Mucosa of descending colon (tissue), 3 donors: Measurements from ENCODE around the gene USP49. TPM values are rescaled to one million over a fixed set of nuclear protein-coding genes. Genes with fewer than 3 reads are reported as not detected.
A peak's percentile ranks its signal among the peaks of the same experiment; 100 is the strongest.

ENCODE experiments used
- ATAC-seq: fragments of 200-7000 bp; cut with Tn5 transposase; one replicate; pipeline ENCODE4 v1.9.1; 2020; ENCODE audit warnings: mild to moderate bottlenecking, moderate library complexity
- DNase-seq, 3 donors: peaks; one replicate each; pipeline ENCODE4 v3.0.0-alpha.2; 2020
- H3K36me3 ChIP-seq: fragments of 200-600 bp; one replicate; pipeline ENCODE4 v1.8.0; 2021; ENCODE audit warnings: low read depth, mild to moderate bottlenecking
- H3K4me1 ChIP-seq: fragments of 200-600 bp; one replicate; pipeline ENCODE4 v1.8.0; 2021; ENCODE audit warnings: low read depth, mild to moderate bottlenecking
- H3K4me3 ChIP-seq: fragments of 200-600 bp; one replicate; pipeline ENCODE4 v1.8.0; 2021; ENCODE audit warnings: mild to moderate bottlenecking
- H3K9me3 ChIP-seq: fragments of 200-600 bp; one replicate; pipeline ENCODE4 v1.8.0; 2021; ENCODE audit warnings: mild to moderate bottlenecking
- intact Hi-C, 2 donors: fragments of 100-400 bp; cut with DNase I in 1 of 2; cut with micrococcal nuclease in 1 of 2; formaldehyde crosslinking; loops; one replicate each; pipeline versions ENCODE4 v1.11.0 to v1.11.1; 2022; cut with DNase I, micrococcal nuclease
- total RNA-seq, 3 donors: library from RNA; stranded (reverse); fragmentation: NEBNext Ultra II Directional in 2 of 3; extraction: Animal tissue kit (Norgen Biotek cat#: 25700) in 2 of 3; gene quantifications; one replicate each; pipeline versions ENCODE4 v1.2.1 to v1.2.4, GENCODE V29; 2021 to 2023
- TF ChIP-seq, protein P1 (sequence below): fragments of 200-600 bp; IDR thresholded peaks from one replicate; pipeline ENCODE4 v1.8.0; 2022; ENCODE audit warnings: antibody characterized with exemption, mild to moderate bottlenecking
- donor health status: DM: no; HTN: no; CAD: no; lungs with moderate emphysema.
- donor health status: DM: no; HTN: no; CAD: no.
- donor health status: DM: no; HTN: yes; CAD: no.

Gene USP49
- total RNA-seq, 3 donors from 2014 or later = 2.8 to 3.7 (median 3.2) TPM

DNA sequence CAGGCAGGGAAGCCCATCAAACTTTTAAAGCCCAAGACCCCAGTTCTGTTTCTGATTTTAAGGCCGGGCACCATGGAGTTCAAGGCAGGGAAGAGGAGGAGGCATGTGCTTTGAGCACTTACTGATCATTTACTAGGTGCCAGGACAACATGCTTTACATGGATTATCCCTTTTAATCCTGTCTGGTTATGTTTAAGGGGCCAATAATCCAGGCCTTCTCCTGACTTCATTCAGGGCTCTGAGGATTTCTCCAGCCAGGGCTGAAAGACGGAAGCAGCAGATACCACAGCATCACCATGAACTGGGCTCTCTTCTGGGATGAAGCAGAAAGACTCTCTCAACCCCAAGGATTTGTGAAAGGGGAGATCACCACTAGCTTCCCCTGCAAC is 42.3 kb upstream of the USP49 start:
- TF ChIP-seq, protein P1, sequence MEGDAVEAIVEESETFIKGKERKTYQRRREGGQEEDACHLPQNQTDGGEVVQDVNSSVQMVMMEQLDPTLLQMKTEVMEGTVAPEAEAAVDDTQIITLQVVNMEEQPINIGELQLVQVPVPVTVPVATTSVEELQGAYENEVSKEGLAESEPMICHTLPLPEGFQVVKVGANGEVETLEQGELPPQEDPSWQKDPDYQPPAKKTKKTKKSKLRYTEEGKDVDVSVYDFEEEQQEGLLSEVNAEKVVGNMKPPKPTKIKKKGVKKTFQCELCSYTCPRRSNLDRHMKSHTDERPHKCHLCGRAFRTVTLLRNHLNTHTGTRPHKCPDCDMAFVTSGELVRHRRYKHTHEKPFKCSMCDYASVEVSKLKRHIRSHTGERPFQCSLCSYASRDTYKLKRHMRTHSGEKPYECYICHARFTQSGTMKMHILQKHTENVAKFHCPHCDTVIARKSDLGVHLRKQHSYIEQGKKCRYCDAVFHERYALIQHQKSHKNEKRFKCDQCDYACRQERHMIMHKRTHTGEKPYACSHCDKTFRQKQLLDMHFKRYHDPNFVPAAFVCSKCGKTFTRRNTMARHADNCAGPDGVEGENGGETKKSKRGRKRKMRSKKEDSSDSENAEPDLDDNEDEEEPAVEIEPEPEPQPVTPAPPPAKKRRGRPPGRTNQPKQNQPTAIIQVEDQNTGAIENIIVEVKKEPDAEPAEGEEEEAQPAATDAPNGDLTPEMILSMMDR = no peak
- Histone ChIP-seq H3K9me3 (no peaks in the 10 kb centered on the region), H3K36me3 (peaks cover 5% of the 10 kb centered on the region), H3K4me3 (no peak overlapping the region), H3K4me1 (peaks cover 23% of the 10 kb centered on the region)
- intact Hi-C loops = no loop called here
- DNase-seq (no peak), ATAC-seq (no peak)

DNA sequence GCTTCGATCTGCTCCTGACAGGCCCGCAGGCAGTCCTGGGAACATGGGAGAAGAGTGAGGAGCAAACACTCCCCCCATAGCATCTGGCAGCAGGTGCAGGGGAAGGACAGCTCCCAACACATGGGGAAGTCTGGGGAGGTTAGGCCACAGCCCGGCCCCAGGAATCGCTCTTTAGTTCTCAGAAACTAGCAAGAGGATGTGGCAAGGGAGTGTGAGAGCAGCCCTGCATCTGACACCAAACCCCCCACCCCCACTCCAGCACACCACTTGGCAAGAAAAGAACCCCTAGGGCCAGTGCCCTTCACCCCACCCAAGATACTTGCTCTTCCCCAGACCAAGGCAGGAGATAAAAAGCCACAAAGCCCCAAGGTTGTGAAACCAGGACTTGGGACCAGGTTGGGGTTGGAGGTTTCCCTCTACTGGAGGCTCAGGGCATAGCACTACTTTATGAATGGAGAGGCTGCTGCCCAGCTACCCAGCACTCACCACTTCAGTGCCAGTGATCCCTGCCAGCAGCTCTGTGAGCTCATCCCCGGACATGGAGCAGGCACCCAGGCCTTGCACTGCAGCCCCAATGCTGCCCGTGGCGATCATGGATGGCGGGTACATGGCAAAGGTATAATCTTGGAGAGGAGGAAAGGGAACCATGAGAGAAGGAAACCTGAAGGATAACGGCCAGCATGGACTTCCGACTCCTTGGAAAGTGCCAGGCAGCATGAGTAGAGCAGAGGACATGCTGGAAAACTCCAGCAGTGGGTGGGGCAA is 41.1 kb upstream of the USP49 start:
- ATAC-seq (peak; percentile 71), DNase-seq (peak; percentile 52 to 82 (median 71))
- H3K4me3 ChIP-seq = no peak overlapping the region
- TF ChIP-seq, protein P1 = peak; percentile 66
- H3K9me3 ChIP-seq = no peaks in the 10 kb centered on the region
- intact Hi-C loops = no loop called here
- H3K36me3 ChIP-seq = peaks cover 5% of the 10 kb centered on the region
- H3K4me1 ChIP-seq = peaks cover 23% of the 10 kb centered on the region

DNA sequence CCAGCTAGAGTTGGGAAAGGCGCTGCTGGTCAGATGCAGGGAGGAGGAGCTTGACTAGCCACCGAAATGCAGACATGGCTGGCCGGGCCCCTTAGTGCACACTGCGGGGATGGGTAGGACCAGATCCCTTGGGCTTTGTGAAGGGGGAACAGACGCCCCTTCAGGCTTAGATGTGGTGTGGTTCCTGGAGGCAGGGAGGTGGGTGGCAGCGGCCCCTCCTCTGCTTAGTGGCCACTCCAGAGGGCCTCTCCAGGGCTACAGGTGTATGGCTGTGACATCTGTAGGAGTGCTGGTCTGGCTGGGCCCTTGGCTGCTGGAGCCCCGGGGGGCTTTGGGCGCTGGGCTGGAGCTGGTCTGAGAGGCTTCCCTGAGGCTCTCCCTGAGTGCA is 40.5 kb upstream of the USP49 start:
- ATAC-seq (no peak), DNase-seq (peak in 1 of 3 donors; percentile 32)
- TF ChIP-seq, protein P1 = no peak
- Histone ChIP-seq H3K36me3 (peaks cover 5% of the 10 kb centered on the region), H3K4me3 (no peak overlapping the region), H3K4me1 (peaks cover 23% of the 10 kb centered on the region), H3K9me3 (no peaks in the 10 kb centered on the region)
- intact Hi-C loops = no loop called here

DNA sequence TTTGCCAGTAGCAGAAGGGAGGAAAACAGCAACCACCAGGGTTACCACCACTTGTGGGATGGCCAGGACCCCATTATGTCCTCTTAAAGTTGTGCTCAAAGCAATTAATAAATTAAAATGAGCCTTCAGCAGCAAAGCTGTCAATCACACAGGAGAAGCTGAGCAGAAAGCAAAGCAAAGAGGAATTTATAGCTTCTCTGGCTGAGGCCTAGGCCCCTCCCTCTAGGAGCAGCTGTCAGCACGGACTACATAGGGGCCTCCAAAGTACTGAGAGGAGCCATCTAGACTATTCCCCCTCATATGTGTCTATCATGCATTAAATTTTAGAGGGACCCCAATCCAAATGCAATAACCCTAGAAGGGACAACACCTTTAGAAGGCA is 40.0 kb upstream of the USP49 start:
- peaks cover 5% of the 10 kb centered on the region for H3K36me3 ChIP-seq
- no peaks in the 10 kb centered on the region for H3K9me3 ChIP-seq
- TF ChIP-seq, protein P1 = no peak
- peaks cover 18% of the 10 kb centered on the region for H3K4me1 ChIP-seq
- ATAC-seq (no peak), DNase-seq (no peak)
- intact Hi-C loops = no loop called here
- no peak overlapping the region for H3K4me3 ChIP-seq

DNA sequence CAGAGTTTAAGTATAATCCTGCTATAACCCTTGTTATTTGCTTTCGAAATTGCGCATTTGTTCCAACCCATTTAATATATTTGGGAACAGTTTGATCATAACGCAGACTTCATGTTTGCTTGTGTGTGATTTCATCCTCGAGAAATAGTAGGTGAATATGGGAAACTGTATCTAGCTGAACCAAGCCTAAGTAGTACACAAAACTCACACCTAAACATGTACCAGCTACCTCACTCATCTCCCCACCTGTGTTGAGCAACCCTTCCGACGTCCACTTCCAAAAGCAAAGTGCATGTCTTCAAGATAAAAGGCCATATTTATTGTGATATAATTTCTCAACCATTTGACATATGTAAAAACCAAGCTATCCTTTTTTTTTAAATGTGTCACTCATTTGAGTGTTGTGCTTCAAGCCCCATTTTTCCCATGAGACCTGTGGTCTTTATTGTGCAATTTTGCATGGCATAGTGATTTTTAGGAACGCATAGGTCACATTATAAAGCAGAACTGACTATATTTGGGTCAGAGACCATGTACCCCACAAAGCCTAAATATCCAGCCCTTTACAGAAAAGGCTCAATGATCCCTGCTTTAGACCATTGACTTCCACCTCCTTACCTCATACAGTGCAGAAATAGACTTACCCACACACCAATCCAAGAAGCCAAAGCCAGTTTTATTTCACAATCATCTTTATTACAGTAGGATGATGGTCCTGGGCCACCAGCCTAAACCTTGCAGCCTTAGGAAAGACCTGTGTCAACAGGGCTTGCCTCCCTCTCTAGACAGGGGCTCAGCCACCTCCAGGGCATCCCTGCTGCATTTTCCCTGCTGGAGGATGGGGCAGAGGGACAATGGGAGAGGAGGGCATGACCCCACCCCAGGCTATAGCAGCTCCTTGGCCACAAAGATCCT is 39.4 kb upstream of the USP49 start:
- DNase-seq = no peak
- TF ChIP-seq, protein P1 = no peak
- no peak for ATAC-seq
- H3K9me3 ChIP-seq = no peaks in the 10 kb centered on the region
- H3K36me3 ChIP-seq = peaks cover 5% of the 10 kb centered on the region
- intact Hi-C loops = no loop called here
- no peak overlapping the region for H3K4me3 ChIP-seq
- peaks cover 11% of the 10 kb centered on the region for H3K4me1 ChIP-seq
